HepG2 (cell line): ENCODE measurements around the gene TMEM260. TPM values are rescaled to one million over a fixed set of nuclear protein-coding genes. Genes with fewer than 3 reads are reported as not detected.

ENCODE experiments used
- ATAC-seq: fragments of 200-7000 bp; cut with Tn5 transposase; 3 replicates; pipeline ENCODE4 v1.9.1; 2020; ENCODE audit warnings: mild to moderate bottlenecking, moderate library complexity
- BruUV-seq: library from RNA; stranded (reverse); fragments of 400-500 nt; replicated peaks from 2 replicates; lab custom pipeline; 2021; lab: Mats Ljungman, UMichigan
- CTCF ChIA-PET: fragments of 300-600 bp; formaldehyde crosslinking; extraction: SDS; loops from one replicate; lab custom pipeline; 2021; ENCODE audit warnings: low total read pairs, inconsistent platforms, low intra/inter-chr PET ratio; lab: Yijun Ruan, JAX
- POLR2A ChIA-PET: fragments of 350-600 bp; sonication (Branson Sonifier 250); formaldehyde crosslinking; loops from one replicate; lab custom pipeline; 2020; ENCODE audit warnings: antibody characterized with exemption, inconsistent platforms; lab: Yijun Ruan, JAX
- DNase-seq: peaks from one replicate; pipeline ENCODE4 v3.0.0-alpha.2; 2015; ENCODE audit warnings: low spot score
- FAIRE-seq: peaks from 3 replicates; lab custom pipeline; 2011; peaks lifted over from hg19 to GRCh38; lab: Jason Lieb, UNC
- H2AFZ ChIP-seq: one replicate; pipeline ENCODE4 v1.6.1; 2011; ENCODE audit warnings: low read length, inconsistent platforms
- H3K27ac ChIP-seq: fragments of 300-600 bp; 3 replicates; pipeline ENCODE4 v1.8.0; 2011; ENCODE audit warnings: mixed run types, mild to moderate bottlenecking, mixed read lengths, low read length, inconsistent platforms; ENCODE audit not compliant: insufficient read depth; ENCODE audit errors: extremely low read length
- H3K27me3 ChIP-seq, 2 experiments: fragments of 200-600 bp in 1 of 2; 2 replicates in 1 of 2; 3 replicates in 1 of 2; pipeline versions ENCODE4 v1.6.0 to v1.8.0; 2011; ENCODE audit warnings: low read length in 2 of 2, mild to moderate bottlenecking in 2 of 2, moderate library complexity in 2 of 2, inconsistent platforms in 1 of 2; ENCODE audit not compliant: insufficient read depth in 2 of 2, control insufficient read depth in 1 of 2
- H3K36me3 ChIP-seq, 2 experiments: fragments of 200-600 bp in 1 of 2; replicated peaks in 1 of 2; 2 replicates in 1 of 2; 3 replicates in 1 of 2; pipeline versions ENCODE4 v1.5.1 to v1.8.0; 2011; ENCODE audit warnings: low read length in 2 of 2, inconsistent platforms in 1 of 2; ENCODE audit not compliant: insufficient read depth in 2 of 2, control insufficient read depth in 1 of 2
- H3K4me1 ChIP-seq: 2 replicates; pipeline ENCODE4 v1.5.1; 2012; ENCODE audit warnings: low read length, inconsistent platforms; ENCODE audit not compliant: insufficient read depth
- H3K4me2 ChIP-seq: 2 replicates; pipeline ENCODE4 v1.6.0; 2011; ENCODE audit warnings: low read depth, low read length, inconsistent platforms
- H3K4me3 ChIP-seq, 3 experiments: fragments of 200-600 bp in 1 of 3; sonication (generic), shearing (Covaris generic) in 1 of 3; replicated peaks in 1 of 3; 2 replicates each; pipeline ENCODE4 v1.5.1; 2011 to 2016; ENCODE audit warnings: low read length in 3 of 3, inconsistent platforms in 2 of 3, low read depth in 2 of 3, mild to moderate bottlenecking in 2 of 3, control low read depth in 1 of 3, mixed read lengths in 1 of 3; ENCODE audit not compliant: insufficient read depth in 1 of 3
- H3K79me2 ChIP-seq: one replicate; pipeline ENCODE4 v1.6.1; 2011; ENCODE audit warnings: low read length, inconsistent platforms; ENCODE audit not compliant: insufficient read depth
- H3K9ac ChIP-seq: 2 replicates; pipeline ENCODE4 v1.6.0; 2011; ENCODE audit warnings: mild to moderate bottlenecking, low read depth, low read length, inconsistent platforms; ENCODE audit not compliant: insufficient read depth
- H3K9me3 ChIP-seq: 2 replicates; pipeline ENCODE4 v1.5.1; 2012; ENCODE audit warnings: mild to moderate bottlenecking, low read length
- H4K20me1 ChIP-seq: 2 replicates; pipeline ENCODE4 v1.6.0; 2011; ENCODE audit warnings: inconsistent platforms, mild to moderate bottlenecking, low read length, moderate library complexity; ENCODE audit not compliant: insufficient read depth
- GABPA ChIP-seq, 2 experiments: IDR thresholded peaks; 2 replicates each; pipeline ENCODE4 v1.6.1; 2011 to 2016; ENCODE audit warnings: low read depth in 2 of 2, low read length in 1 of 2, missing biosample characterization in 1 of 2, missing genetic modification characterization in 1 of 2
- GABPB1 ChIP-seq: IDR thresholded peaks from 2 replicates; pipeline ENCODE4 v1.6.1; 2016; ENCODE audit warnings: mild to moderate bottlenecking, missing genetic modification reagents, moderate library complexity, missing compliant biosample characterization
- NR2C2 ChIP-seq: sonication (generic); formaldehyde crosslinking; IDR thresholded peaks from 2 replicates; pipeline ENCODE4 v1.4.0; 2020; ENCODE audit warnings: missing genetic modification reagents, mild to moderate bottlenecking, moderate library complexity, borderline replicate concordance
- ZNF354B ChIP-seq: sonication (generic); formaldehyde crosslinking; IDR thresholded peaks from 2 replicates; pipeline ENCODE4 v1.8.0; 2022; ENCODE audit warnings: mild to moderate bottlenecking, missing genetic modification reagents
- WGBS: methylation state at CpG from one replicate; pipeline ENCODE4 v1.1.6; 2017; ENCODE audit warnings: low lambda C conversion rate; 5-methylcytosine and 5-hydroxymethylcytosine counted together
- in situ Hi-C: cut with HindIII; loops from 2 replicates; pipeline ENCODE4 v1.10.0; 2017; ENCODE audit warnings: low pct_unique_long_range_greater_than_20kb; ENCODE audit not compliant: extremely low pct_ligation_motif_present
- intact Hi-C: fragments of 100-400 bp; cut with micrococcal nuclease; formaldehyde crosslinking; loops from one replicate; pipeline ENCODE4 v1.10.0; 2022; ENCODE audit not compliant: unreplicated experiment
- polyA plus RNA-seq, 8 experiments: library from polyadenylated mRNA; depleted of rRNA in 3 of 8; stranded (reverse) in 7 of 8; unstranded in 1 of 8; fragments of >200 nt; fragmentation: Illumina TruSeq in 4 of 8; extraction: Trizol in 4 of 8; gene quantifications; 2 replicates each; pipeline versions ENCODE4 v1.2.1 to v1.2.3, GENCODE V29; 2011 to 2016; ENCODE audit warnings: low read depth in 4 of 8, missing spikeins in 1 of 8, mixed read lengths in 1 of 8; ENCODE audit not compliant: insufficient read depth in 1 of 8
- total RNA-seq, 5 experiments: library from RNA; depleted of rRNA; stranded (reverse); fragments of >200 nt; fragmentation: Illumina TruSeq; extraction: Trizol; gene quantifications; 2 replicates each; pipeline ENCODE4 v1.2.3, GENCODE V29; 2016; ENCODE audit warnings: low read depth in 1 of 5
- TF ChIP-seq, protein P1 (sequence below): sonication (generic); formaldehyde crosslinking; IDR thresholded peaks from 2 replicates; pipeline ENCODE4 v1.4.0; 2020; ENCODE audit warnings: mild to moderate bottlenecking, missing genetic modification reagents, borderline replicate concordance

Gene TMEM260
- total and polyA plus RNA-seq, 2 of the 13 experiments (the other 11 are each of a cell fraction or from before 2014, with no cell fraction given) = 7.7 to 9.3 TPM

DNA sequence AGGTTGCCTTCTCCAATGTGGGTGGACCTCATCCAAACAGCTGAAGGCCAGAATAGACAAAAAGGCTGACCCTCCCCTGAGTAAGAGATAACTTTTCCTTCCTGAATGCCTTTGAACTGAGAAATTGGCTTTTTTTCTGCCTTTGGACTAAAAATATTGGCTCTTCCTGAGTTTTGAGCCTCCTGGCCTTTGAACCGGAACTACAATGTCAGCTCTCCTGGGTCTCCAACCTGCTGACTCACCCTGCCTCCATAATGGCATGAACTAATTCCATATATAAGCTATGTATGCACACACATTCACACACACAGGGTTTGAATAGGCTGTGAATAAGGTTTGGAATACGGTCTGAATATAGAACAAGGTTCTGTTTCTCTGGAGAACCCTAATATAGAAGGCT lies 39.7 kb upstream of the TMEM260 start:
- peaks cover 0 to 3% of the 10 kb centered on the region in 2 experiments; a peak in 3 of 5 replicates for H3K27me3 ChIP-seq
- peaks cover 9% of the 10 kb centered on the region; the same call in 1 of the 2 replicates for H3K4me1 ChIP-seq
- no peak for ATAC-seq
- in situ Hi-C loops = no loop called here
- TF ChIP-seq GABPA (IDR thresholded peaks at IDR 0.05; ENCODE audit: low read depth, low read length) (no peak; the same call in 1 of the 2 replicates), GABPA (CRISPR knock-in tag; IDR thresholded peaks at IDR 0.05; ENCODE audit: low read depth) (peak; percentile 72), GABPB1 (CRISPR knock-in tag) (peak; percentile 59; the same call in 1 of the 2 replicates), NR2C2 (CRISPR knock-in tag) (peak; percentile 88), ZNF354B (CRISPR knock-in tag) (no peak)
- TF ChIP-seq, protein P1, sequence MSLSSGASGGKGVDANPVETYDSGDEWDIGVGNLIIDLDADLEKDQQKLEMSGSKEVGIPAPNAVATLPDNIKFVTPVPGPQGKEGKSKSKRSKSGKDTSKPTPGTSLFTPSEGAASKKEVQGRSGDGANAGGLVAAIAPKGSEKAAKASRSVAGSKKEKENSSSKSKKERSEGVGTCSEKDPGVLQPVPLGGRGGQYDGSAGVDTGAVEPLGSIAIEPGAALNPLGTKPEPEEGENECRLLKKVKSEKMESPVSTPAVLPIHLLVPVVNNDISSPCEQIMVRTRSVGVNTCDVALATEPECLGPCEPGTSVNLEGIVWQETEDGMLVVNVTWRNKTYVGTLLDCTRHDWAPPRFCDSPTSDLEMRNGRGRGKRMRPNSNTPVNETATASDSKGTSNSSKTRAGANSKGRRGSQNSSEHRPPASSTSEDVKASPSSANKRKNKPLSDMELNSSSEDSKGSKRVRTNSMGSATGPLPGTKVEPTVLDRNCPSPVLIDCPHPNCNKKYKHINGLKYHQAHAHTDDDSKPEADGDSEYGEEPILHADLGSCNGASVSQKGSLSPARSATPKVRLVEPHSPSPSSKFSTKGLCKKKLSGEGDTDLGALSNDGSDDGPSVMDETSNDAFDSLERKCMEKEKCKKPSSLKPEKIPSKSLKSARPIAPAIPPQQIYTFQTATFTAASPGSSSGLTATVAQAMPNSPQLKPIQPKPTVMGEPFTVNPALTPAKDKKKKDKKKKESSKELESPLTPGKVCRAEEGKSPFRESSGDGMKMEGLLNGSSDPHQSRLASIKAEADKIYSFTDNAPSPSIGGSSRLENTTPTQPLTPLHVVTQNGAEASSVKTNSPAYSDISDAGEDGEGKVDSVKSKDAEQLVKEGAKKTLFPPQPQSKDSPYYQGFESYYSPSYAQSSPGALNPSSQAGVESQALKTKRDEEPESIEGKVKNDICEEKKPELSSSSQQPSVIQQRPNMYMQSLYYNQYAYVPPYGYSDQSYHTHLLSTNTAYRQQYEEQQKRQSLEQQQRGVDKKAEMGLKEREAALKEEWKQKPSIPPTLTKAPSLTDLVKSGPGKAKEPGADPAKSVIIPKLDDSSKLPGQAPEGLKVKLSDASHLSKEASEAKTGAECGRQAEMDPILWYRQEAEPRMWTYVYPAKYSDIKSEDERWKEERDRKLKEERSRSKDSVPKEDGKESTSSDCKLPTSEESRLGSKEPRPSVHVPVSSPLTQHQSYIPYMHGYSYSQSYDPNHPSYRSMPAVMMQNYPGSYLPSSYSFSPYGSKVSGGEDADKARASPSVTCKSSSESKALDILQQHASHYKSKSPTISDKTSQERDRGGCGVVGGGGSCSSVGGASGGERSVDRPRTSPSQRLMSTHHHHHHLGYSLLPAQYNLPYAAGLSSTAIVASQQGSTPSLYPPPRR = no peak
- no peaks in the 10 kb centered on the region for H3K36me3 ChIP-seq
- H3K9ac ChIP-seq = no peak overlapping the region
- ChIA-PET CTCF (no interaction called here), POLR2A (no interaction called here)
- H3K9me3 ChIP-seq = peaks cover 6% of the 10 kb centered on the region; the same call in 1 of the 2 replicates
- intact Hi-C loops = no loop called here
- H4K20me1 ChIP-seq = no peaks in the 10 kb centered on the region
- H3K4me3 ChIP-seq = no peak overlapping the region
- no peaks in the 10 kb centered on the region for H3K79me2 ChIP-seq
- peak overlapping the region; percentile 23; the same call in 1 of the 2 replicates for H3K4me2 ChIP-seq
- peak; percentile 5 for DNase-seq
- H2AFZ ChIP-seq = no peak overlapping the region
- WGBS = 7% methylated on average over 2 of the region's 2 CpGs
- no TSS peak for BruUV-seq
- no peak for FAIRE-seq
- H3K27ac ChIP-seq = no peak overlapping the region
